ENCODE measurements around the gene TMEM131.
"Not testable (repeated sequence)": the region's sequence is repeated elsewhere in the genome, so short reads cannot be mapped to it uniquely, and the experiment has no call there.

DNA sequence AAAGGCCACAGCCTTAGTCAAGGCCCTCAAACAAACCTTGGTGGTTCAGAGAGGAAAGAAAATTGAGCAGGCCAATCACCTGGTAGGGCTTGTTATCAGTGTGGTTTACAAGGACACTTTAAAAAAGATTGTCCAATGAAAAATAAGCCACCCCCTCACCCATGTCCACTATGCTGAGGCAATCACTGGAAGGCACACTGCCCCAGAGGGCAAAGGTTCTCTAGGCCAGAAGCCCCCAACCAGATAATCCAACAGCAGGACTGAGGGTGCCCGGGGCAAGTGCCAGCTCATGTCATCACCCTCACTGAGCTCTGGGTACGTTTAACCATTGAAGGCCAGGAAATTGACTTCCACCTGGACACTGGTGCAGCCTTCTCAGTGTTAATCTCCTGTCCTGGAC is 171.7 kb downstream of the TMEM131 start:
- TF ChIP-seq, protein P1, sequence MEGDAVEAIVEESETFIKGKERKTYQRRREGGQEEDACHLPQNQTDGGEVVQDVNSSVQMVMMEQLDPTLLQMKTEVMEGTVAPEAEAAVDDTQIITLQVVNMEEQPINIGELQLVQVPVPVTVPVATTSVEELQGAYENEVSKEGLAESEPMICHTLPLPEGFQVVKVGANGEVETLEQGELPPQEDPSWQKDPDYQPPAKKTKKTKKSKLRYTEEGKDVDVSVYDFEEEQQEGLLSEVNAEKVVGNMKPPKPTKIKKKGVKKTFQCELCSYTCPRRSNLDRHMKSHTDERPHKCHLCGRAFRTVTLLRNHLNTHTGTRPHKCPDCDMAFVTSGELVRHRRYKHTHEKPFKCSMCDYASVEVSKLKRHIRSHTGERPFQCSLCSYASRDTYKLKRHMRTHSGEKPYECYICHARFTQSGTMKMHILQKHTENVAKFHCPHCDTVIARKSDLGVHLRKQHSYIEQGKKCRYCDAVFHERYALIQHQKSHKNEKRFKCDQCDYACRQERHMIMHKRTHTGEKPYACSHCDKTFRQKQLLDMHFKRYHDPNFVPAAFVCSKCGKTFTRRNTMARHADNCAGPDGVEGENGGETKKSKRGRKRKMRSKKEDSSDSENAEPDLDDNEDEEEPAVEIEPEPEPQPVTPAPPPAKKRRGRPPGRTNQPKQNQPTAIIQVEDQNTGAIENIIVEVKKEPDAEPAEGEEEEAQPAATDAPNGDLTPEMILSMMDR (IDR thresholded peaks at IDR 0.05; ENCODE audit: insufficient read depth, low read length) = not testable (repeated sequence)
- not testable (repeated sequence) for TF ChIP-seq POLR2AphosphoS5 (IDR thresholded peaks at IDR 0.05; ENCODE audit: low read depth); GABPA (IDR thresholded peaks at IDR 0.05; ENCODE audit: low read depth); REST (IDR thresholded peaks at IDR 0.05; ENCODE audit: insufficient replicate concordance, low read depth); SPI1 (IDR thresholded peaks at IDR 0.05; ENCODE audit: borderline replicate concordance, low read depth)

Data from HL-60 (cell line).